Mucosa of rectum (tissue), 2 donors: ENCODE data around the gene PCDH9.

Source experiments
- H3K27ac ChIP-seq, 2 donors: one replicate each; pipeline ENCODE4 v1.7.0; 2013; ENCODE audit warnings: inconsistent platforms in 2 of 2, low read depth in 2 of 2, low read length in 2 of 2
- H3K27me3 ChIP-seq, 2 donors: one replicate each; pipeline ENCODE4 v1.7.0; 2013; ENCODE audit warnings: low read length in 2 of 2; ENCODE audit not compliant: control insufficient read depth in 2 of 2, insufficient read depth in 2 of 2
- H3K36me3 ChIP-seq, 2 donors: one replicate each; pipeline ENCODE4 v1.7.0; 2013; ENCODE audit warnings: low read length in 2 of 2; ENCODE audit not compliant: control insufficient read depth in 2 of 2, insufficient read depth in 2 of 2
- H3K4me1 ChIP-seq, 2 donors: one replicate each; pipeline ENCODE4 v1.7.0; 2013; ENCODE audit warnings: low read length in 2 of 2, mild to moderate bottlenecking in 1 of 2; ENCODE audit not compliant: control insufficient read depth in 2 of 2, insufficient read depth in 2 of 2
- H3K4me3 ChIP-seq, 2 donors: one replicate each; pipeline ENCODE4 v1.7.0; 2013; ENCODE audit warnings: low read length in 2 of 2
- H3K9ac ChIP-seq, 2 donors: one replicate each; pipeline ENCODE4 v1.7.0; 2013; ENCODE audit warnings: low read length in 2 of 2, low read depth in 1 of 2, mild to moderate bottlenecking in 1 of 2
- H3K9me3 ChIP-seq, 2 donors: one replicate each; pipeline ENCODE4 v1.7.0; 2013; ENCODE audit warnings: low read length in 2 of 2; ENCODE audit not compliant: control insufficient read depth in 2 of 2
- donor health status: healthy.
- donor health status: Normal muscosa, but diverticular disease.

Gene PCDH9

DNA sequence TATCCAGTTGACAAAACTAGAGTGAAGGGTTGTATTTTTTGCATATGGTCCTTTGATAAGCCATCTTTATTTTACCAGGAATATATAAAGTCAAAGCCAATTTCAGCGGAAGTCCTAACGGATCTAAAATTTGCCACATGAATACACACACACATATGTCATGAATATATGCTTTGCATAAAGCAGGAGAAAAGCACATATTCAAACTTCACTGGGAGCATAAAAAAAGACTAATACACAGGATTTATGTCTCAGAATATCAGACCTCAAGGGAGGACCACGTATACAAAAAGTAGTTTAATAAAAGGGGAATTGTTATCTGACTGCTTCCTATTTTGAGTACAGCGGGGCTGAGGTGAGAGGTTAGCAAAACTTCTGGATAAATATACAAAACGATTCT is 308.7 kb downstream of the PCDH9 start:
- no peaks in the 10 kb centered on the region for H3K27me3 ChIP-seq
- no peak overlapping the region for H3K4me3 ChIP-seq
- no peak overlapping the region for H3K9ac ChIP-seq
- H3K9me3 ChIP-seq: no peaks in the 10 kb centered on the region
- H3K27ac ChIP-seq: no peak overlapping the region
- H3K36me3 ChIP-seq: no peaks in the 10 kb centered on the region
- H3K4me1 ChIP-seq: no peaks in the 10 kb centered on the region

DNA sequence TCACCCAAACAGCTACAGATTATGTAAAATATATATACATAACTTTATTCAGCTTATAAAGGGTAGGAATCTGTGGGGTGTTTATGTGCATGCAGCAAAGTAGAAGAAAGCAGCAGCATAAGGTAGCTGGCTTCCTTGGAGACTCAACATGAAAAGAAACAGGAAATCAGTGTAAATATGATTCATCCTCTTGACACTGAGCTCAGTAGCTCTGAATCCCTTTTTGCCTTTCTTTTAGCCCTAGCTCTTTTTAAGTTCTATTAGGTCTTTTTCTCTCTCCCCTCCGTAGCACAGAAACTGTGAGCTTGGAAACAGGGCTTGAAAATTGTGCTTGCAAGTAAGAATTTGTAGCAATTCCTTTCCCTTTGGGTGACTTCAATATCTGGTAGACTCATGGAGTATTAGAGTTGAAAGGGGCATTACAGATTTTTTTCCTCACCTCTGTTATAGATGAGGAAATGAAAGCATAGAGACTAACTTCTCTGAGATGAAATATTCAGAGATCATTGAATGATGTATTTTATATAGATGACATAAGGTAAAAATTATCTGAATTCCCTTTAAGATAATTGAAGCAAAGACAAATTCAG is 314.4 kb downstream of the PCDH9 start:
- H3K27me3 ChIP-seq: no peaks in the 10 kb centered on the region
- no peaks in the 10 kb centered on the region for H3K36me3 ChIP-seq
- H3K27ac ChIP-seq: no peak overlapping the region
- H3K4me1 ChIP-seq: no peaks in the 10 kb centered on the region
- no peak overlapping the region for H3K4me3 ChIP-seq
- no peak overlapping the region for H3K9ac ChIP-seq
- no peaks in the 10 kb centered on the region for H3K9me3 ChIP-seq

DNA sequence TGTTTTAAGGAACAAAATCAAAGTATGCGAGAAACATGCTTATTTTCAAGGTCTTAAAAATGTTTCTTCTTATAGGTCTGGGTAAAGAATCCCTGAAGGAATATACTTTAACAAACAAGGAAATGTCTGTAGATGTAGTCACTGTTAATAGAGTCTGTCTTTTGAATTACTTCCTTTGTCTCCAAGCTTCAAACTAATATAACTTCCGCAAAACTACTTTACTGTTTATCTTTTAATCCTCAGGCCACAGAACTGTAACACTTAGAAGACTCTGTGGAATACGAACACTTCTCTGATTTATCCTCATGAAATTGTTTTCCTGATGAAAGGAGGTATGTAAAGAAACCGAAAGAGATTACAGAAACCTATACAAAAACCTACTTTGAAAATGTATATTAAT is 316.0 kb downstream of the PCDH9 start:
- no peak overlapping the region for H3K27ac ChIP-seq
- H3K27me3 ChIP-seq: no peaks in the 10 kb centered on the region
- no peaks in the 10 kb centered on the region for H3K36me3 ChIP-seq
- no peaks in the 10 kb centered on the region for H3K9me3 ChIP-seq
- H3K4me3 ChIP-seq: no peak overlapping the region
- H3K9ac ChIP-seq: no peak overlapping the region
- no peaks in the 10 kb centered on the region for H3K4me1 ChIP-seq

DNA sequence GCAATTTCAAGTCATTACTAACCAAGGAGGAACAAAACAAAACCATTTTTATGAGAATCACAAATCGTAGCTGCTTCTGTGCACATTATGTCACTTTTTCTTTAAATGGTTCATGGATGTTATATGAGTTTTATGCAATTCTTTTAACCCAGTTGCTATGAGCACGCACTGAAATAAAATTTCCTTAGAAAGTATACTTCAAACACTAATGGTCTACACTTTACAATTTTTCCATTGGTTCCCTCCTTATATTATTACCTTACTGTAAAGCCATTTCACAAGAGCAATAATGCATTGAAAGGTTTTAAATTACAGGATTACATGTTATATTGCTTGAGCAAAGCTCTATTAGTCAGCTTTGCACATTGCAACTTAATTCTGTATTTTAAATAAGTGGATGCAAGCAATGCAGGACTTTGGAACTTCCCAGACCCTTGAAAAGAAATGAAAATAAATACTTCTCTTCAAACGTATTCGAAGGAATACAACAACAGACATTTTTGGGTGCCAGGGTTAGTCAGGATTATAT is 318.7 kb downstream of the PCDH9 start:
- Histone ChIP-seq H3K27ac (no peak overlapping the region), H3K4me3 (no peak overlapping the region), H3K27me3 (no peaks in the 10 kb centered on the region), H3K4me1 (no peaks in the 10 kb centered on the region), H3K9ac (no peak overlapping the region), H3K9me3 (no peaks in the 10 kb centered on the region), H3K36me3 (no peaks in the 10 kb centered on the region)

DNA sequence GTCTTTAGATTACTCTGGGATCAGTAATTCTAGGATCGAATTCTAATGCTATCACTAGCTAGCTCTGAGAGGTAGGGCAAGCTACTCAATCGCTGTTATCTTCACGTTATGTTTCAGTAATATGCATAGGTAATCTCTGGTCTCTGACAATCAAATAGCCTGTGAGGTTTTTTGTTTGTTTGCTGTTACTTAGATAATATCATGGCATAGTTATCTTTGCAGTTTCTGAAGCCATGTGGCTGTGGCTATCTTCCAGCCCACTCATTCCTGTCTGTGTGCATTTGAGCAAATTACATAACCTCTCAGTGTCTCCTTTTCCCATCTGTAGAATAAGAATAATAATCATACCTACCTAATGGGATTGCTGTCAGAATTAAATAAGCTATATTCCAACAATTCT is 330.2 kb downstream of the PCDH9 start:
- Histone ChIP-seq H3K27me3 (no peaks in the 10 kb centered on the region), H3K4me1 (no peaks in the 10 kb centered on the region), H3K36me3 (no peaks in the 10 kb centered on the region), H3K27ac (no peak overlapping the region), H3K4me3 (no peak overlapping the region), H3K9me3 (no peaks in the 10 kb centered on the region), H3K9ac (no peak overlapping the region)

DNA sequence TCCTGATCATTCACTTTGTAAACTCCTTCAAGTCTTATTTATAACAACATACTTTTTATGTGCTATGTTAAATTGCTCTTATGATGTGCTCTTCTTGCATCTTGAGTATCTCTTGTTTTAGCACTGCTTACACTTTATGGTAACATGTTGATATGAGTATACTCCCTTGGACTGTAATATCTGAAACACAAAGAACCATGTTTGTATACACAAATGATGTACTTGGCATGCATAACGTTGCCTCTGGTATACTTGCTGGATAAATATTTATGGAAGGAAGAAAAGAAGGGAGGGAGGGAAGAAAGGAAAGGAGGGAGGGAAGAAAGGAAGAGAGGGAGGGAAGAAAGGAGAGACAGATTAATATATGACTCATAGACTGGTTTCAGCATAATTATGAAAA is 333.2 kb downstream of the PCDH9 start:
- Histone ChIP-seq H3K9me3 (no peaks in the 10 kb centered on the region), H3K27me3 (no peaks in the 10 kb centered on the region), H3K4me1 (no peaks in the 10 kb centered on the region), H3K27ac (no peak overlapping the region), H3K36me3 (no peaks in the 10 kb centered on the region), H3K9ac (no peak overlapping the region), H3K4me3 (no peak overlapping the region)

DNA sequence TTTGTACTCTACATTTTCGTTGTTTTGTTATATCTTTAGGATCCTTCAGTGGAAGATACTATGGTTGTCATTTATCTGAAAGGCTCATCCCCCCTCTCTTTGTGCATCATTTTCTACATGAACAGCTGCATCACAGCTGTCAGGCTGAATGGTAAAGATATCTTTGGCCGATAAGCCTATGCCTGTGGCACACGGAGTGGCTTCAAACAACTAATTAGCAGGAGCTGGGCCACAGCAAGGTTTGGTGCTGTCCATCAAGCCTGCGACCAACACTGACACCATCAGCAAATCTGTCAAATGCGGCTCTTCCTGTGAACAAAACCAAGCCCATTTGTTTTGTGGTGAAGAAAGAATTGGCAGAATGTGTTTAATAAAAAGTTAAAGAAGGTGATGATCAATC is 334.4 kb downstream of the PCDH9 start:
- no peaks in the 10 kb centered on the region for H3K36me3 ChIP-seq
- H3K4me3 ChIP-seq: no peak overlapping the region
- no peak overlapping the region for H3K27ac ChIP-seq
- no peak overlapping the region for H3K9ac ChIP-seq
- H3K27me3 ChIP-seq: no peaks in the 10 kb centered on the region
- H3K4me1 ChIP-seq: no peaks in the 10 kb centered on the region
- no peaks in the 10 kb centered on the region for H3K9me3 ChIP-seq

DNA sequence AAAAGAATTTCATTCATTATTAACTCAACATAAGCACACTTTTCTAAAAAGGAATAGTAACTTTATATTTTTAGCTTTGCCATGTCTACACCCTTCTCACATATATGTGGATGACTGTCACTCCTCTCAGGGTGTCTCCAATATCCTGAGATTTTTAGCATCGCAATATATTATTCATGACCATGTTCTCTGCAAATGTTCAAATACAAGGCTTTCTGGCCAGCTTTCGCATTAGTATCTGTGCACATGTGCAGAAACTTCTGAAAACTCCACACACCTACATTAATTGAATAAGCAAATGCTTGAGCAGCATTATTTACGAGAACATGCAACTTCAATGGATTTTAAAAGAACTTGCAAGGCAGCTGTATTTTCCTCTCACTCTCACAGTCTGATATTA is 334.8 kb downstream of the PCDH9 start:
- no peak overlapping the region for H3K27ac ChIP-seq
- H3K9ac ChIP-seq: no peak overlapping the region
- no peaks in the 10 kb centered on the region for H3K4me1 ChIP-seq
- H3K36me3 ChIP-seq: no peaks in the 10 kb centered on the region
- H3K27me3 ChIP-seq: no peaks in the 10 kb centered on the region
- no peak overlapping the region for H3K4me3 ChIP-seq
- H3K9me3 ChIP-seq: no peaks in the 10 kb centered on the region

DNA sequence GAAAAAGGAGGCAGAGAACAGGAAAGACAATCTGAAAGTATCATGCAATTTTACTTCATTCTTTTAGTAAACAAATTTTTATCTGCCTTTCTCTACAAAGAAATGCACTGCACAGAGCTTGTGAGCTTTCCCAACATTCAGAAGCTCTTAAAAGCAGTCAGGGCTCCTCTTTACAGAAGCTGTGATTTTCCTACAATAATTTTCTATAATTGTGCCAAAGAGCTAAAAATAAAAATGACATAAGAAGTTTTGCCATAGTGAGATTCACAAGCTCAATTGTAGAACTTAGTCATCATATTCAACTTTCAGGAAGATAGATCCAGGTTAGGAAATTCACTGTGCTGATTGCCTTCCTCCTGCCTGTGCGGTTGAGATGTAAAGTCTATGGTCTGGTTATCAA is 341.4 kb downstream of the PCDH9 start:
- Histone ChIP-seq H3K4me3 (no peak overlapping the region), H3K36me3 (no peaks in the 10 kb centered on the region), H3K9ac (no peak overlapping the region), H3K27ac (no peak overlapping the region), H3K27me3 (no peaks in the 10 kb centered on the region), H3K9me3 (no peaks in the 10 kb centered on the region), H3K4me1 (no peaks in the 10 kb centered on the region)

DNA sequence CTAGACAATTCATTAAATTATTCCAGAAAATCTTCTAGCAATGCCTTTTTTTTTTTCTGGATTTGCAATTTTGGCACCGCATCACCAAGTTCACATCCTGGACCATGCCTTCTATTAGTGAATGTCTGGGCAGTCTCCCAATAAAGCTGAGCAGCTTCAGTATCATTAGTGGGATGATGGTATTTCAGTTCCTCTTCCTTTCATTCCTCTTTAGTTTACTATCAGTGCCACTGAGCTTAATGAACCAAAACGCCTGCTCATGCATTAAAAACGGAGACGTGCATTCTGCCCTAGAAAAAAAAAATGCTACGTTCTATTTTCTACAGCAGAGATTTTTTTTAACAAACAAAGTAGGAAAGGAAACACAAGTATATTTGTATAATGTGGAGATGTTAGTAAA is 343.0 kb downstream of the PCDH9 start:
- no peak overlapping the region for H3K4me3 ChIP-seq
- no peaks in the 10 kb centered on the region for H3K4me1 ChIP-seq
- no peak overlapping the region for H3K27ac ChIP-seq
- no peaks in the 10 kb centered on the region for H3K36me3 ChIP-seq
- H3K9me3 ChIP-seq: no peaks in the 10 kb centered on the region
- H3K27me3 ChIP-seq: no peaks in the 10 kb centered on the region
- no peak overlapping the region for H3K9ac ChIP-seq

DNA sequence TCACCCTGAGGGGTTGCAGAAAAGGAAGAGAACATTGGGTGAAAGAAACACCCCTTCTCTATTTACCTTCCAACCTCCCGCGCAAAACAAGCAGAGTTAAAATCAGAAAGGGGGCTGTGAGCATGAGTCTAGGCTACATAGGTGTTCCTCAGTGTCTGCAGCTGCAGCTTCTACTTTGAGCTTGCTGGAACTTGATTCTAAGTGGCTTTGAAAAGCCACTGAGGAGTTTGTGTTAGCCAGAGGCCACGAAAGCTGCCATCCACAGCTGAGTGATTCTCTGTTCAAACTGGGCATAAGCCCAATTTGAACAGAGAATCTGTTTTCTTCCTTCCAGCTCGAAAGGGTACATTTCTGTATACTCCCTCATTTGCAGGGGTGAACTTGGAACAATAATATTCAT is 343.9 kb downstream of the PCDH9 start:
- no peak overlapping the region for H3K9ac ChIP-seq
- no peak overlapping the region for H3K4me3 ChIP-seq
- H3K36me3 ChIP-seq: no peaks in the 10 kb centered on the region
- H3K27me3 ChIP-seq: no peaks in the 10 kb centered on the region
- H3K4me1 ChIP-seq: no peaks in the 10 kb centered on the region
- H3K9me3 ChIP-seq: no peaks in the 10 kb centered on the region
- H3K27ac ChIP-seq: no peak overlapping the region
